HL-60 (cell line): Measurements from ENCODE around the gene LRFN4.

ENCODE experiments used
- DNase-seq, 2 experiments: peaks; one replicate each; pipeline ENCODE4 v3.0.0-alpha.2; 2010 to 2020; ENCODE audit warnings: low read depth in 1 of 2, low spot score in 1 of 2
- H3K27ac ChIP-seq: fragments of 250-450 bp; sonication (Bioruptor Pico); replicated peaks from 2 replicates; pipeline ENCODE4 v1.5.1; 2020; ENCODE audit warnings: mild to moderate bottlenecking, moderate library complexity
- H3K27me3 ChIP-seq: fragments of 250-450 bp; sonication (Bioruptor Pico); 2 replicates; pipeline ENCODE4 v1.5.1; 2021; ENCODE audit warnings: mild to moderate bottlenecking, moderate library complexity; ENCODE audit not compliant: insufficient read depth, poor library complexity, severe bottlenecking
- H3K4me3 ChIP-seq: replicated peaks from 2 replicates; pipeline ENCODE4 v1.5.1; 2011; ENCODE audit warnings: mild to moderate bottlenecking, control low read depth, low read length; ENCODE audit not compliant: insufficient read depth
- GABPA ChIP-seq: IDR thresholded peaks from 2 replicates; pipeline ENCODE4 v1.6.1; 2012; ENCODE audit warnings: low read depth
- POLR2AphosphoS5 ChIP-seq: IDR thresholded peaks from 2 replicates; pipeline ENCODE4 v1.6.1; 2012; ENCODE audit warnings: low read depth
- SPI1 ChIP-seq: IDR thresholded peaks from 2 replicates; pipeline ENCODE4 v1.6.1; 2012; ENCODE audit warnings: low read depth, mild to moderate bottlenecking, borderline replicate concordance
- TF ChIP-seq, protein P1 (sequence below): IDR thresholded peaks from one replicate; pipeline ENCODE4 v1.5.1; 2011; ENCODE audit warnings: low read length, control low read depth, inconsistent platforms; ENCODE audit not compliant: insufficient read depth
- TF ChIP-seq, protein P2 (sequence below): IDR thresholded peaks from 2 replicates; pipeline ENCODE4 v1.6.1; 2012; ENCODE audit warnings: low read depth; ENCODE audit not compliant: insufficient replicate concordance

The LRFN4 gene

DNA sequence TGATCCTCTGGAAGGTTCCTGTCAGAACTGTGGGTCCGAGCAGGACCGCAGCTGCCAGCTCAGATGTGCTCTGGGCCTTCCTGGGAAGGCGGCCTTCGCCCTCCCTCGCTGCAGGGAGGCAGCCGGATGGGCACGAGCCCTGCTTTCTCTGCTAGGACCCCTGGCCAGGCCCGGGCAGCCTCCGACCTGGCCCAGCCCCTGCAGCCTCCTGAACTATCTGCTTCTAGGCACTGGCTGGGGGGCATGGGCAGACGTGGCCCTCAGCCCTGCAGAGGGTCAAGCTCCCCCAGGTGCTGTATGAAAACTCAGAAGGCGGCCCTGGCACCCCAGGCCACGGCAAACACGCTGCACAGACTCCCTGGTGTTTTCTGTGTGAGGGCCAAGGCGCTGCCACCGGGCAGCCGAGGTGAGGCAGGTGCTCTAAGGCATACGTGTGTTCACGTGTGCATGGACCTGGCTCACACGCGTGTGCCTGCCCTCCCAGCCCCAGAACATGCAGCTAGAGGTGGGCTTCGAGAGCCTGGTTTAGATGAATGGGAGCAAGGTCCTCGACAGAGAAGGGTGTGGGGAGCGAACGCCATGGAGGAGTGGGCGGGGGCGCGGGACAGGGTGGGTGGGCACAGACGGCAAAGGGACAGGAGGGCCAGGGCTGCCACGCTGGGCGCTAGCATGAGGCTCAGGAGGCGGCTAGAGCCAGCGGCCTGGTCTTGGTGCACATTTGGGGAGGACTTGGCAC is 4.3 kb downstream of the LRFN4 start:
- TF ChIP-seq POLR2AphosphoS5 (no peak), SPI1 (no peak), GABPA (no peak)
- TF ChIP-seq, protein P1, sequence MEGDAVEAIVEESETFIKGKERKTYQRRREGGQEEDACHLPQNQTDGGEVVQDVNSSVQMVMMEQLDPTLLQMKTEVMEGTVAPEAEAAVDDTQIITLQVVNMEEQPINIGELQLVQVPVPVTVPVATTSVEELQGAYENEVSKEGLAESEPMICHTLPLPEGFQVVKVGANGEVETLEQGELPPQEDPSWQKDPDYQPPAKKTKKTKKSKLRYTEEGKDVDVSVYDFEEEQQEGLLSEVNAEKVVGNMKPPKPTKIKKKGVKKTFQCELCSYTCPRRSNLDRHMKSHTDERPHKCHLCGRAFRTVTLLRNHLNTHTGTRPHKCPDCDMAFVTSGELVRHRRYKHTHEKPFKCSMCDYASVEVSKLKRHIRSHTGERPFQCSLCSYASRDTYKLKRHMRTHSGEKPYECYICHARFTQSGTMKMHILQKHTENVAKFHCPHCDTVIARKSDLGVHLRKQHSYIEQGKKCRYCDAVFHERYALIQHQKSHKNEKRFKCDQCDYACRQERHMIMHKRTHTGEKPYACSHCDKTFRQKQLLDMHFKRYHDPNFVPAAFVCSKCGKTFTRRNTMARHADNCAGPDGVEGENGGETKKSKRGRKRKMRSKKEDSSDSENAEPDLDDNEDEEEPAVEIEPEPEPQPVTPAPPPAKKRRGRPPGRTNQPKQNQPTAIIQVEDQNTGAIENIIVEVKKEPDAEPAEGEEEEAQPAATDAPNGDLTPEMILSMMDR = no peak
- TF ChIP-seq, protein P2, sequence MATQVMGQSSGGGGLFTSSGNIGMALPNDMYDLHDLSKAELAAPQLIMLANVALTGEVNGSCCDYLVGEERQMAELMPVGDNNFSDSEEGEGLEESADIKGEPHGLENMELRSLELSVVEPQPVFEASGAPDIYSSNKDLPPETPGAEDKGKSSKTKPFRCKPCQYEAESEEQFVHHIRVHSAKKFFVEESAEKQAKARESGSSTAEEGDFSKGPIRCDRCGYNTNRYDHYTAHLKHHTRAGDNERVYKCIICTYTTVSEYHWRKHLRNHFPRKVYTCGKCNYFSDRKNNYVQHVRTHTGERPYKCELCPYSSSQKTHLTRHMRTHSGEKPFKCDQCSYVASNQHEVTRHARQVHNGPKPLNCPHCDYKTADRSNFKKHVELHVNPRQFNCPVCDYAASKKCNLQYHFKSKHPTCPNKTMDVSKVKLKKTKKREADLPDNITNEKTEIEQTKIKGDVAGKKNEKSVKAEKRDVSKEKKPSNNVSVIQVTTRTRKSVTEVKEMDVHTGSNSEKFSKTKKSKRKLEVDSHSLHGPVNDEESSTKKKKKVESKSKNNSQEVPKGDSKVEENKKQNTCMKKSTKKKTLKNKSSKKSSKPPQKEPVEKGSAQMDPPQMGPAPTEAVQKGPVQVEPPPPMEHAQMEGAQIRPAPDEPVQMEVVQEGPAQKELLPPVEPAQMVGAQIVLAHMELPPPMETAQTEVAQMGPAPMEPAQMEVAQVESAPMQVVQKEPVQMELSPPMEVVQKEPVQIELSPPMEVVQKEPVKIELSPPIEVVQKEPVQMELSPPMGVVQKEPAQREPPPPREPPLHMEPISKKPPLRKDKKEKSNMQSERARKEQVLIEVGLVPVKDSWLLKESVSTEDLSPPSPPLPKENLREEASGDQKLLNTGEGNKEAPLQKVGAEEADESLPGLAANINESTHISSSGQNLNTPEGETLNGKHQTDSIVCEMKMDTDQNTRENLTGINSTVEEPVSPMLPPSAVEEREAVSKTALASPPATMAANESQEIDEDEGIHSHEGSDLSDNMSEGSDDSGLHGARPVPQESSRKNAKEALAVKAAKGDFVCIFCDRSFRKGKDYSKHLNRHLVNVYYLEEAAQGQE = no peak
- H3K27me3 ChIP-seq = no peaks in the 10 kb centered on the region
- H3K27ac ChIP-seq = no peak overlapping the region
- H3K4me3 ChIP-seq = no peak overlapping the region
- no peak for DNase-seq

DNA sequence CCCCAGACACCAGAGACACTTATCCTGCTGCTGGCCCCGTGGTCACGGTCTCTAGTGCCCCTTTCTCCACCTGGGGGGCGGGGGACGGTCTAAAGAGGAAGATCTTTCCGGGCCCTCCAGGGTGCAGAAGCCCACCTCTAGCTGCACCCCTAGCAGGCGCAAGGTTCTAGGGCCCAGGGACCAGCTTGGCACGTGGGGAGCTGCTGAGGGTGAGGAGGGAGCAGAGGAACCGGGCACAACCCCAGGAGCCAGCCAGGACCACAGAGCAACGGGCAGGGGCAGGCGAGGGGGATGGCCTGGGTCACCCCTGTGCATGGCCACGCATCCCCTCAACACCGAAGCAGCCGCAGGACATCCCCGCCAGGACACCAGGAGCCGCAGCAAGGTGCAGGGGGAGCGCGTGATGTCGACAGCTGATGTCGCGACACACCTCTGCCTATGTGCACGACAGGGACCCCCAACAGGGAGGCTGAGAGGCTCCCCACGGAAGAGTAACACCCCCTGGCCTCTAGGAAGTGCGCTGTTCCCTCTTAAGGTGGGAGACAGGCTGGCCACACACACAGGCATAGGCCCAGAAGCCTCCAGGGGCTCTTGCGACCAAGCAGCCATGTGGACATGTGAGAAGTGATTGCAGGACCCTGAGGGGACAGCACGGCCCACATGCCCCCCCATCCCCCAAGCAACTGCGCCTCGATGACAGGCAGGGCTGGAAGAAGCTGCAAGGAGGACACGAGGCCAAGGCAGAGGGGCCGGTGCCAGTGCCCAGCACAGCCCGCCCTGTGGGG is 5.1 kb downstream of the LRFN4 start:
- TF ChIP-seq GABPA (no peak), SPI1 (no peak), POLR2AphosphoS5 (no peak)
- TF ChIP-seq, protein P2 = no peak
- TF ChIP-seq, protein P1 = no peak
- Histone ChIP-seq H3K27ac (no peak overlapping the region), H3K4me3 (no peak overlapping the region), H3K27me3 (no peaks in the 10 kb centered on the region)
- no peak for DNase-seq

DNA sequence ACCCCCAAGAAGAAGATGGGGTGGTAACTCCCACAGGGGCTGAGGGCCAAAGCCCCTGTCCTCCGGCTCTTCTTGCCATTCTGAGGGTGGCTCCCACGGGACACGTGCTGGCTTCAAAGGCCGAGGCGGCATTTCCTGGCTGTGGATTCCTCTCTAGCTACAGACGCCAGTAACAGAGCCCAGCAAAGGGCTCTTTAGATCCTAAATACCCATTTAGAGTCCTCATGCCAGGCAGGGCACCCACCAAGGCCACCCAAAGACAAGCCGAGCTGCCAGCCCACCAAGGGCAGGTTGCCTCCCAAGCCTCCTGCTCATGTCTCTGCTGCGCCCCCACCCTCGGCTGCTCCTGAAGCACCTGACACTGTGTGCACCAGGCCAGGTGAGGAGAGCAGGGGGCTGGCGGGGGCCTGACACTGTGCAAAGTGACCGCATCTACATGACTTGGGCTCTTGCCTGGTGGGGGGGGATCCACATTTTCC is 5.7 kb downstream of the LRFN4 start:
- no peak for DNase-seq
- H3K27ac ChIP-seq = no peak overlapping the region
- H3K27me3 ChIP-seq = no peaks in the 10 kb centered on the region
- no peak for TF ChIP-seq POLR2AphosphoS5
- TF ChIP-seq, protein P1 = no peak
- TF ChIP-seq SPI1 = no peak
- TF ChIP-seq GABPA = no peak
- TF ChIP-seq, protein P2 = no peak
- no peak overlapping the region for H3K4me3 ChIP-seq
